Adipocyte (in vitro differentiated cells): ENCODE data around the gene ODR4.
"Not testable (repeated sequence)": the region's sequence is repeated elsewhere in the genome, so short reads cannot be mapped to it uniquely, and the experiment has no call there.

Experiments
- DNase-seq: peaks from one replicate; pipeline ENCODE4 v3.0.0-alpha.2; 2015; ENCODE audit warnings: low read depth
- H3K27me3 ChIP-seq: replicated peaks from 2 replicates; pipeline ENCODE4 v1.7.0; 2013; ENCODE audit warnings: mild to moderate bottlenecking, low read length, moderate library complexity; ENCODE audit not compliant: control insufficient read depth, insufficient read depth
- H3K36me3 ChIP-seq: 2 replicates; pipeline ENCODE4 v1.7.0; 2013; ENCODE audit warnings: low read length, mild to moderate bottlenecking, moderate library complexity; ENCODE audit not compliant: control insufficient read depth, insufficient read depth, severe bottlenecking
- H3K4me1 ChIP-seq: 2 replicates; pipeline ENCODE4 v1.7.0; 2013; ENCODE audit warnings: mild to moderate bottlenecking, low read length, moderate library complexity; ENCODE audit not compliant: control insufficient read depth, insufficient read depth
- H3K4me3 ChIP-seq: 2 replicates; pipeline ENCODE4 v1.7.0; 2013; ENCODE audit warnings: mild to moderate bottlenecking, low read length, moderate library complexity
- H3K9ac ChIP-seq: 2 replicates; pipeline ENCODE4 v1.7.0; 2013; ENCODE audit warnings: mild to moderate bottlenecking, low read length, moderate library complexity
- H3K9me3 ChIP-seq: 2 replicates; pipeline ENCODE4 v1.7.0; 2013; ENCODE audit warnings: mild to moderate bottlenecking, low read length, moderate library complexity; ENCODE audit not compliant: control insufficient read depth

Gene ODR4

GRCh38 chr1:186424539-186424938 lies 48.9 kb downstream of the ODR4 start:
- Histone ChIP-seq H3K27me3 (no peaks in the 10 kb centered on the region), H3K36me3 (peaks cover 6% of the 10 kb centered on the region), H3K9ac (no peak overlapping the region), H3K4me3 (no peak overlapping the region), H3K4me1 (peaks cover 13% of the 10 kb centered on the region), H3K9me3 (no peaks in the 10 kb centered on the region)
- DNase-seq: no peak

DNA sequence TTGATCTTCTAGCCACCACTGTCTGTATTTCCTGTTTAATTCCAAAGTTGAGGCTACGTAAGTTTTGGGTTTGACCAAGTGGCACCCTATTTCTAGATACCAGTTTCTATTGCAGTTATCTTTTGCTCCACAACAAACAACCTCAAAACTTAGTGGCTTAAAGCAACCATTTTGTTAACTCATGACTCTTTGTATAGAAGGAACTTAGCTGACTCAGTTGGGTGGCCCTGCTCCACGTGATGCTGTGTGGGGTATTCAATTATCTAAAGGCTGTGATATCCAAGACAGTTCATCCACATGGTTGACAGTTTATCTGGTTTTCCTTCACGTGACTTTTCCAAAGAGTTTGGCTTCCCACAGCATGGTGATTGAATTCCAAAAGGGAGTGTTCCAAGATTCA lies 50.5 kb downstream of the ODR4 start:
- no peak overlapping the region for H3K9ac ChIP-seq

GRCh38 chr1:186429017-186429416 lies 53.4 kb downstream of the ODR4 start:
- Histone ChIP-seq H3K9ac (no peak overlapping the region), H3K36me3 (no peaks in the 10 kb centered on the region), H3K27me3 (no peaks in the 10 kb centered on the region), H3K4me1 (peaks cover 3% of the 10 kb centered on the region), H3K4me3 (no peak overlapping the region), H3K9me3 (no peaks in the 10 kb centered on the region)
- no peak for DNase-seq

More for the DNA sequence above, 50.5 kb downstream of the ODR4 start:
- Histone ChIP-seq H3K27me3 (no peaks in the 10 kb centered on the region), H3K36me3 (no peaks in the 10 kb centered on the region), H3K9me3 (no peaks in the 10 kb centered on the region), H3K4me1 (peaks cover 8% of the 10 kb centered on the region), H3K4me3 (no peak overlapping the region)
- DNase-seq: no peak

DNA sequence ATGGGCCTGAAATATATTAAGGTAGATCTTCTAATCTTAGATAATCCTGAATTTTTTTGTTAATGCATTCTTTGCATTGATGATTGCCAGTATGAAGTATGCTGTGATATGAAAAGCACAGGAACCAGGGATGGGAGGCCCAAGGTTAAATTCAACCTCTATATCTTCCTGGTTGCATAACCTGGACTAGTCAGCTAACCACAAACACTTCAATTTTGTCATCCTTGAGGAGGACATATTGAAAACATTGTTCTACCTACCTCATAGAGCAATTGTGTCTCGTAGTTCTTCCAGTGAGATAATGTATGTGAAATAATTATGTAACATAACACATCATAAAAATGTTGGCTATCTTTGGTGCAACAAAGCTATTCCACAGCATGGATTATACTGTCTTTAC lies 59.7 kb downstream of the ODR4 start:
- Histone ChIP-seq H3K9me3 (no peaks in the 10 kb centered on the region), H3K36me3 (no peaks in the 10 kb centered on the region), H3K9ac (no peak overlapping the region), H3K27me3 (no peaks in the 10 kb centered on the region), H3K4me3 (no peak overlapping the region), H3K4me1 (no peaks in the 10 kb centered on the region)
- no peak for DNase-seq

DNA sequence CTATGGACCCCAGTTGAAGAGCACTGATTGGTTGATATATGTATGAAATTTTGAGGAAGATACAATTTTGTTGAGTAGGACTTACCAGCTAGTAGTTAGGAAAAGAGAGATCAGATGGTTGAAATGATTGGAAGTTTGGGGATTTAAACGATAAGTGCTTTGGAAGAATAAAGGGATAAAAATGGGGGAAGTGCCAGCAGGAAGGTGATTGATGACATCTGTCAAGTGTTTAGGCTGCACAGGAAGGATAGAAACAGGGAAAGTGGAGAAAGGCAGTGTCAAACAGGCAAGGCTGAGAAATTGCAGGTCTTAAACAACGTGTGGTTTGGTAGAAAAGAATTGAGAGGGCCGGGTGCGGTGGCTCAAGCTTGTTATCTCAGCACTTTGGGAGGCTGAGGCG lies 62.9 kb downstream of the ODR4 start:
- no peaks in the 10 kb centered on the region for H3K9me3 ChIP-seq
- H3K36me3 ChIP-seq: no peaks in the 10 kb centered on the region
- H3K4me1 ChIP-seq: peaks cover 10% of the 10 kb centered on the region
- no peak overlapping the region for H3K4me3 ChIP-seq
- no peak for DNase-seq
- H3K9ac ChIP-seq: no peak overlapping the region
- H3K27me3 ChIP-seq: no peaks in the 10 kb centered on the region

DNA sequence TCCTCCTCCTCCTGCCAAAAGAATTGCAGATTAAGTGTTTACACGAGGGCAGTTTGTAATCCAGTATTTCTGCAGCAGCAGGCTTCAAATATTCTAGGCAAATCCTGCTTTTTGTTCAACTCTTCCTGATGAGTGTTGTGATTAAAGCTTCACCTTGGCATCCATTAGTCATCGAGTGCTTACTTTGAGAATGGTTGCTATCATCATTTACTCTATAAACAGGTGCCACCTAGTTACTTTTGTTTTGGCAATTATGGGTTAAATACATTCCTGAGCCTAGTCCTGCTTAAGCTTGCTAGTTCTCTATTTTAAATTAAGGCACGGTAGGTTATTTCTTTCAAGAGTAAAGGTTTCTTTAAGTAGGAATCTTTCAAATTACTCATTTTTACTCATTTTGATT lies 64.9 kb downstream of the ODR4 start:
- H3K27me3 ChIP-seq: no peaks in the 10 kb centered on the region
- no peak overlapping the region for H3K4me3 ChIP-seq
- H3K9me3 ChIP-seq: no peaks in the 10 kb centered on the region
- no peaks in the 10 kb centered on the region for H3K36me3 ChIP-seq
- DNase-seq: no peak
- H3K9ac ChIP-seq: no peak overlapping the region
- peaks cover 10% of the 10 kb centered on the region for H3K4me1 ChIP-seq

- peak; percentile 56 for DNase-seq
- H3K9ac ChIP-seq: no peak overlapping the region
- H3K36me3 ChIP-seq: no peaks in the 10 kb centered on the region
- H3K9me3 ChIP-seq: no peaks in the 10 kb centered on the region
- no peak overlapping the region for H3K4me3 ChIP-seq
- no peaks in the 10 kb centered on the region for H3K27me3 ChIP-seq
- H3K4me1 ChIP-seq: peaks cover 10% of the 10 kb centered on the region
Observed at GRCh38 chr1:186442651-186443375, 67.2 kb downstream of the ODR4 start.

DNA sequence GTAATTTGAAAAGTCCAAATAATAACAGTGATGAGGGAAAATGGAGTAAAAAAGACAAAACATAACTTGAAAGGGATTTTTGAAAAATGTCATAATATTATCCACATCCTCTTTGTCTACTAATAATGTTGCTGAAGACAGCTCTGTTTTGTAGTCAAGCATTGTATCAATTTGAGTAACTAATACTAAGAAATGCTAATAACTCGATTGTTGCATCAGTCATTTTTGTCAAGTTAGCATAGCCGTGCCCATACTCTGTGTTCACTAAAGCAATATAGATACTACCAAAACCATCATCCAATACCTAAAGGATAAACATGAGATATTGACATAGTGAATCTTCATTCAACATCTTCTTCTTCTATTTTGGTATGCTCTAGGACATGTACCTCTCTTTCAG lies 68.0 kb downstream of the ODR4 start:
- H3K9me3 ChIP-seq: no peaks in the 10 kb centered on the region
- no peaks in the 10 kb centered on the region for H3K36me3 ChIP-seq
- H3K4me1 ChIP-seq: peaks cover 10% of the 10 kb centered on the region
- H3K9ac ChIP-seq: no peak overlapping the region
- no peaks in the 10 kb centered on the region for H3K27me3 ChIP-seq
- DNase-seq: no peak
- no peak overlapping the region for H3K4me3 ChIP-seq

GRCh38 chr1:186446152-186446551 lies 70.5 kb downstream of the ODR4 start:
- peaks cover 10% of the 10 kb centered on the region for H3K4me1 ChIP-seq
- no peaks in the 10 kb centered on the region for H3K9me3 ChIP-seq
- no peak overlapping the region for H3K9ac ChIP-seq
- no peaks in the 10 kb centered on the region for H3K27me3 ChIP-seq
- H3K36me3 ChIP-seq: no peaks in the 10 kb centered on the region
- H3K4me3 ChIP-seq: no peak overlapping the region
- no peak for DNase-seq

DNA sequence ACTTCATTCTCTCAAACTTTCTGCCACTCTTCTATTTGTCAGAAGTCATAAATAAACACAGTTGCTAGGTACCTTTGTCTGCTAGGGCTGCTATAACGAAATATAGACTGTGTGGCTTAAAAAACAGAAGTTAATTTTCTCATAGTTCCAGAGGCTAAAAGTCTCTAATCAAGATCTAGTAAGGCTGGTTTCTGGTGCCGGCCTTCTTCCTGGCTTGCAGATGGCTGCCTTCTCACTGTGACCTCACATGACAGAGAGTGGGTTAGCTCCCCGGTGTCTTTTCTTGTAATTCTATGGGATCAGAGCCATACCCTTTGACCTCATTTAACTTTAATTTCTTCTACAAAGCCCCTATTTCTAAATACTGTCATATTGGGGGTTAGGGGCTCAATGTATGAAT lies 79.3 kb downstream of the ODR4 start:
- no peak overlapping the region for H3K9ac ChIP-seq
- no peaks in the 10 kb centered on the region for H3K4me1 ChIP-seq
- H3K4me3 ChIP-seq: no peak overlapping the region
- no peak for DNase-seq
- no peaks in the 10 kb centered on the region for H3K27me3 ChIP-seq
- H3K36me3 ChIP-seq: no peaks in the 10 kb centered on the region
- H3K9me3 ChIP-seq: no peaks in the 10 kb centered on the region

GRCh38 chr1:186456729-186457255 lies 81.2 kb downstream of the ODR4 start:
- no peak for DNase-seq
- H3K9ac ChIP-seq: no peak overlapping the region

DNA sequence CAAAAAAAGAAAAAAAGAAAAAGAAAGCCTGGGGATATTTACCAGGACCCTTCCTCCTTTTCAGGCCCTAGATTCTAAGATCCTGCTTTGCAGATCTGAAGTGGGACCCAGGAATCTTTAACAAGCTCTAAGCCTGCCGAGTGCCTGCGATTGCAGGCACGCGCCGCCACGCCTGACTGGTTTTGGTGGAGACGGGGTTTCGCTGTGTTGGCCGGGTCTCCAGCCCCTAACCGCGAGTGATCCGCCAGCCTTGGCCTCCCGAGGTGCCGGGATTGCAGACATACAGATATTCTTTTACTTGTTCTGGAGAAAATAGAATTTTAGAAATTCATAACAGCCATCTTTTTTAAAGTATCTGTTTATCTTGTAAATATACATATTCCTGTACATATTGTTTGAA lies 83.5 kb downstream of the ODR4 start:
- H3K4me3 ChIP-seq, H3K9me3 ChIP-seq, H3K9ac ChIP-seq, DNase-seq, H3K27me3 ChIP-seq, H3K4me1 ChIP-seq, H3K36me3 ChIP-seq: not testable (repeated sequence)

More at GRCh38 chr1:186456729-186457255, 81.2 kb downstream of the ODR4 start:
- no peak overlapping the region for H3K4me3 ChIP-seq
- H3K27me3 ChIP-seq: no peaks in the 10 kb centered on the region
- no peaks in the 10 kb centered on the region for H3K36me3 ChIP-seq
- H3K9me3 ChIP-seq: no peaks in the 10 kb centered on the region
- H3K4me1 ChIP-seq: no peaks in the 10 kb centered on the region
